Ascending aorta (tissue), 2 donors: ENCODE measurements around the gene PSMD7. TPM values are rescaled to one million over a fixed set of nuclear protein-coding genes. Genes with fewer than 3 reads are reported as not detected.

Experiments used
- DNase-seq, 2 donors: peaks; one replicate each; pipeline ENCODE4 v3.0.0-alpha.2; 2019; ENCODE audit warnings: low spot score in 2 of 2
- H3K27ac ChIP-seq, 2 donors: fragments of 200-600 bp; sonication (generic); one replicate each; pipeline ENCODE4 v1.5.1; 2016 to 2017; ENCODE audit warnings: mild to moderate bottlenecking in 1 of 2
- H3K27me3 ChIP-seq: fragments of 200-600 bp; sonication (generic); one replicate; pipeline ENCODE4 v1.5.1; 2017
- H3K36me3 ChIP-seq, 2 donors: fragments of 200-600 bp; sonication (generic); one replicate each; pipeline ENCODE4 v1.5.1; 2016
- H3K4me1 ChIP-seq, 2 donors: fragments of 200-600 bp; sonication (generic); one replicate each; pipeline ENCODE4 v1.5.1; 2016 to 2017; ENCODE audit warnings: mild to moderate bottlenecking in 1 of 2
- H3K4me3 ChIP-seq, 2 donors: fragments of 200-600 bp; sonication (generic); one replicate each; pipeline ENCODE4 v1.5.1; 2016 to 2017; ENCODE audit warnings: mild to moderate bottlenecking in 1 of 2
- H3K9me3 ChIP-seq, 2 donors: fragments of 200-600 bp; sonication (generic); one replicate each; pipeline ENCODE4 v1.5.1; 2016
- CTCF ChIP-seq, 3 experiments: fragments of 200-600 bp in 2 of 3; fragments of 450-650 bp in 1 of 3; sonication (generic) in 2 of 3; IDR thresholded peaks; one replicate each; pipeline ENCODE4 v1.5.1; 2016 to 2019; ENCODE audit warnings: antibody characterized with exemption in 3 of 3, mild to moderate bottlenecking in 1 of 3, moderate library complexity in 1 of 3
- intact Hi-C: fragments of 100-400 bp; cut with DNase I; formaldehyde crosslinking; loops from one replicate; pipeline ENCODE4 v1.15.1; 2023
- total RNA-seq: library from RNA; depleted of rRNA; stranded (reverse); fragments of >200 nt; gene quantifications from one replicate; pipeline ENCODE4 v1.1.0, GENCODE V29; 2016

The PSMD7 gene
- total RNA-seq, 1 donor from 2014 or later, result 60.3 TPM

DNA sequence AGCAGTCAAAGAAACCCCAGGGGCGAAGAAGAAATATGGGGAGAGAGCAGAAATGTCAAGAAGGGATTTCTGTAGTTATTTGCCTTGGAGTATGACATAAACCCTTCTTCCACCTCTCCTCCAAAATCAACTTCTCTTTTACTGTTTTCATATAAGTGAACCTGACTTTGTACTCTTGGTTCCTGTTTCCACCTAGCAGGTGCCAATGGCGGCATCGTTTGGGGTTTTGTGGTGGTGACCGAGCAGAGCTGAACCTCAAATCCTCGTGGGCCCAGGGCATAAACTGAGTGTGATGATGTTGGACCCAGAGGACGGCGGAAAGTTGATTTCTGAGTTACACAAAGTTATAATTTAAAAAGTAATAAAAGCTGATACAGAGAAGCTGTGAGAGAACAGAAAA, 39.6 kb upstream of the PSMD7 start:
- DNase-seq, result no peak
- intact Hi-C loops, result no loop called here
- no peaks in the 10 kb centered on the region for H3K36me3 ChIP-seq
- no peaks in the 10 kb centered on the region for H3K9me3 ChIP-seq
- TF ChIP-seq CTCF (IDR thresholded peaks at IDR 0.05), result no peak
- H3K4me1 ChIP-seq, result no peaks in the 10 kb centered on the region
- H3K27me3 ChIP-seq, result no peaks in the 10 kb centered on the region
- H3K4me3 ChIP-seq, result no peak overlapping the region
- H3K27ac ChIP-seq, result no peak overlapping the region

DNA sequence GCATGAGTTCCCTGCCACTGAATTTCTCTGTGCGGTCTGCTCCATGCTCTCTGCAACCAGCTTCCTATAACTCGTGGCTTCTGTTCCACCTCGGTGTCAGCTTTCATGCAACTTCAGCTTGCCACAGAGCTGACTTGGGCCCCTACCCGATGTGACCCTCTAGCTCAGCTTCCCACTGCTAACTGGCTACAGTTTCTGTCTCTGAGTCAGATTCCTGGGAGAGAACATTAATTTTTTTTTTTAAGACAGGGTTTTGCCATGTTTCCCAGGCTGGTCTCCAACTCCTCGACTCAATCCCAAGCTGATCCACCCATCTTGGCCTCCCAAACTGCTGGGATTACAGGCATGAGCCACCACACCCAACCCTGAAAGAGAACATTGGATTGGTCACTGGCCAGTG, 35.5 kb upstream of the PSMD7 start:
- no peak overlapping the region for H3K27ac ChIP-seq
- DNase-seq, result peak in 1 of 2 donors; percentile 65
- H3K9me3 ChIP-seq, result no peaks in the 10 kb centered on the region
- no peak overlapping the region for H3K4me3 ChIP-seq
- intact Hi-C loops, result no loop called here
- no peaks in the 10 kb centered on the region for H3K27me3 ChIP-seq
- H3K36me3 ChIP-seq, result no peaks in the 10 kb centered on the region
- no peaks in the 10 kb centered on the region for H3K4me1 ChIP-seq
- no peak for TF ChIP-seq CTCF (IDR thresholded peaks at IDR 0.05)

- TF ChIP-seq CTCF (IDR thresholded peaks at IDR 0.05), result no peak
- no peaks in the 10 kb centered on the region for H3K27me3 ChIP-seq
- H3K27ac ChIP-seq, result no peak overlapping the region
- intact Hi-C loops, result no loop called here
- H3K4me3 ChIP-seq, result no peak overlapping the region
- DNase-seq, result no peak
- no peaks in the 10 kb centered on the region for H3K4me1 ChIP-seq
- no peaks in the 10 kb centered on the region for H3K9me3 ChIP-seq
- no peaks in the 10 kb centered on the region for H3K36me3 ChIP-seq
These were observed 31.8 kb upstream of the PSMD7 start for GRCh38 chr16:74264811-74265210.

- no peak for TF ChIP-seq CTCF (IDR thresholded peaks at IDR 0.05)
- H3K36me3 ChIP-seq, result no peaks in the 10 kb centered on the region
- no peak overlapping the region for H3K4me3 ChIP-seq
- H3K27ac ChIP-seq, result no peak overlapping the region
- intact Hi-C loops, result no loop called here
- no peaks in the 10 kb centered on the region for H3K9me3 ChIP-seq
- DNase-seq, result no peak
- no peaks in the 10 kb centered on the region for H3K4me1 ChIP-seq
- H3K27me3 ChIP-seq, result no peaks in the 10 kb centered on the region
These were observed 28.2 kb upstream of the PSMD7 start for GRCh38 chr16:74268372-74268782.

GRCh38 chr16:74271872-74272271, 24.7 kb upstream of the PSMD7 start:
- Histone ChIP-seq H3K9me3 (no peaks in the 10 kb centered on the region), H3K27me3 (no peaks in the 10 kb centered on the region), H3K4me1 (no peaks in the 10 kb centered on the region), H3K4me3 (no peak overlapping the region), H3K27ac (no peak overlapping the region), H3K36me3 (no peaks in the 10 kb centered on the region)
- DNase-seq, result no peak
- no peak for TF ChIP-seq CTCF (IDR thresholded peaks at IDR 0.05)
- intact Hi-C loops, result no loop called here

GRCh38 chr16:74275031-74275636, 21.5 kb upstream of the PSMD7 start:
- no peak overlapping the region for H3K27ac ChIP-seq
- H3K36me3 ChIP-seq, result no peaks in the 10 kb centered on the region
- H3K9me3 ChIP-seq, result no peaks in the 10 kb centered on the region
- TF ChIP-seq CTCF (IDR thresholded peaks at IDR 0.05), result peak in 1 of 3 experiments; percentile 31
- no peaks in the 10 kb centered on the region for H3K4me1 ChIP-seq
- H3K27me3 ChIP-seq, result no peaks in the 10 kb centered on the region
- intact Hi-C loops, result no loop called here
- no peak overlapping the region for H3K4me3 ChIP-seq
- no peak for DNase-seq
